NCI-H748 (cell line): ENCODE data around the gene MID1.

ENCODE experiments used
- DNase-seq: peaks from one replicate; lab custom pipeline; 2025; ENCODE audit not compliant: unreplicated experiment; lab: John Stamatoyannopoulos, UW

Gene MID1, protein sequence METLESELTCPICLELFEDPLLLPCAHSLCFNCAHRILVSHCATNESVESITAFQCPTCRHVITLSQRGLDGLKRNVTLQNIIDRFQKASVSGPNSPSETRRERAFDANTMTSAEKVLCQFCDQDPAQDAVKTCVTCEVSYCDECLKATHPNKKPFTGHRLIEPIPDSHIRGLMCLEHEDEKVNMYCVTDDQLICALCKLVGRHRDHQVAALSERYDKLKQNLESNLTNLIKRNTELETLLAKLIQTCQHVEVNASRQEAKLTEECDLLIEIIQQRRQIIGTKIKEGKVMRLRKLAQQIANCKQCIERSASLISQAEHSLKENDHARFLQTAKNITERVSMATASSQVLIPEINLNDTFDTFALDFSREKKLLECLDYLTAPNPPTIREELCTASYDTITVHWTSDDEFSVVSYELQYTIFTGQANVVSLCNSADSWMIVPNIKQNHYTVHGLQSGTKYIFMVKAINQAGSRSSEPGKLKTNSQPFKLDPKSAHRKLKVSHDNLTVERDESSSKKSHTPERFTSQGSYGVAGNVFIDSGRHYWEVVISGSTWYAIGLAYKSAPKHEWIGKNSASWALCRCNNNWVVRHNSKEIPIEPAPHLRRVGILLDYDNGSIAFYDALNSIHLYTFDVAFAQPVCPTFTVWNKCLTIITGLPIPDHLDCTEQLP

DNA sequence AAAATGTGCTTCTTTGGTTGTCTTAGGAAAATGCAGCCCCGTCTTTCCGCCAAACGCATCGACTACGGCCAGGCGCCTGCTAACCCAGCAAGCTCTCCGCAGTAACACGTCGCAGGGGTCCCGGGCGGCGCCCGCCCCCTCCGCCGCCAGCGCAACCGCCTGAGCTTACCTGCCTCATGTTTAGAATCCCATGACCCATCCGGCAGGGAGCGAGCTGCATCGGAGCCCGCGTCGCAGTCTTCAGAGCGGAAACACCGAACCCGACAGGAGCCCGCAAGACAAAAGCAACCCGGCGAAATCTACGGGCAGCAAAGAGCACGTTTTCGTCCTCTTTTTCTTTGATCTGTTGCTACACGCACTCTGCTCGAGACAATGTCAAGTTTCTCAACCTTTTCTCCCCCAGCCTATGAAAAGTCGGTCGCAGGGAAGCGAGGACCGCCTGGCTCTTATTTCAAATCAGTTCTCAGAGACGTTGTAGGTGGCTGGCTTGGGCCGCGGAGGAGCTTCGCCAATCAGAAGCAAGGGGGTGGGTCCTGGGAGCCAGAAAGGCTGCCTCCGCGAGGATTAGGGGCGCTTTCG lies at the start of gene MID1:
Gene MID1 (minus strand): TSS at position 465 of the 579 bp plus-strand sequence. CDS start 53,038 bp downstream, outside the sequence.
- DNase-seq: peak; percentile 88

DNA sequence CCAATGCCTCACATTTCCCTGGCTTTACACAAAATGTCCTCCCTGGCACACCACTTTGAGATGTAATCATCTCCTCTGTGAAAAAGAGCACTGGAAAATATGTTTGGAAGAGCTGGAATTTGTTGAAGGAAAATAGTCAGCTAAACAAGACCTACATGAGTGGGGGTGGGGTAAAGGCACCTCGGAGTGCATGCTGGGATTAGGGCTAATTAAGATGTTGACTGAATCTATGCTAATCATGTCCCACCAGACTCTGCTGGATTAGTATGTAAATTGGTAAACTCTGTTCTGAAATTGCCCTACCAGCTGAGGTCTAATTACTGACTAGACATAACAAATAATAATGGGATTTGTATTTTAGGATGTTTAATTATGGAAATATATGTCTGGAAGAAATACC lies 46.8 kb upstream of the MID1 start:
- no peak for DNase-seq

DNA sequence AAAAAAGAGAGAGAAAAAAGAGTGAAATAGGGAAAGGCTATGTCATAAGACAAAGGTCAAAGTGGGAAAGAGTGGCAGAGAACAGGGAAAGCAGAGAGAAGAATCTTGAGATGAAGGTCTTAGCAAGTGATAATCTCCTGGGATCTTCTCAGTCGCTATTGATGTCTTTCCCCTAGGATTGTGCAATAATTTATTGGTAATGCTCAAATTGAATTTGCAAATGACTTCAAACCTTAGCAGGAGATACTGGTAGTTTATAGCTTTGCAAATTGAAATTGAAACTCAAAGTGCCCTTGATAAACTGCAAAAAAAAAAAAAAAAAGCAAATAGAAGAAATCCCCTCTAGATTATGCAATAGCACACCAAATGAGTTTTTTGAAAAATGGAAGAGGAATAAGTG lies 45.7 kb upstream of the MID1 start:
- DNase-seq: no peak

DNA sequence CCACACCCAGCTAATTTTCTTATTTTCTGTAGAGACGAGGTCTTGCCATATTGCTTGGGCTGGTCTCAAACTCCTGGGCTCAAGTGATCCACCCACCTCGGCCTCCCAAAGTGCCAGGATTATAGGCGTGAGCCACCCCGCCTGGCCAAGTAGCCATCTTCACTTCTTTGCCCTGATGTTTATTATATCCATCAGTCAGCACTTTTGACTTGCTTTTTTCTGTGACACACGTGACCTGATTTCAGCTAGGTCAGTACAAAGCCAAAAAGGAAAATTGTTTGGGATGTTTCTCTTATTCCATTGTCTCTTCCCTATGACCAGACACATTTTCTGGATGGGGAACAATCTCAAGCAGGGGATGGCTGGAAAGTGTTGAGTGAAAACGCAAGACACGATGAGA lies 45.3 kb upstream of the MID1 start:
- DNase-seq: no peak

DNA sequence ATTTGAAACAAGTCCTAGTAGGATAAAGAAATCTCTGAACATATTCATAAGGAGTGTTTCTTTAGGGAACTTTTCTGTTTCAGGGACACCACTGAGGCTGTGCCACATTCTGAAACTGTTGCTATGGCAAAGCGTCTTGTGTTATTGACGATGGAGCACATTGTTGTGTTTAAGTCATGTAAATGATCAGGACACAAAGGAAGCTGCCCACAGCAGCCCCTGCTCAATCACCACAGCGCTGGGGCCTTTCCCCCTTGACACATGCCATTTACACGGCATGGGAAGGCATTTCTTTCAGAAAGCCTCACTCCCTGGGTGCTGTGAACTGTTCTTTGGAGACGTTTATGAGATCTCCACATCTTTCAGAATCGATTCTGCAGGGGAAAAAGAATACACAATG lies 39.8 kb upstream of the MID1 start:
- peak; percentile 31 for DNase-seq

DNA sequence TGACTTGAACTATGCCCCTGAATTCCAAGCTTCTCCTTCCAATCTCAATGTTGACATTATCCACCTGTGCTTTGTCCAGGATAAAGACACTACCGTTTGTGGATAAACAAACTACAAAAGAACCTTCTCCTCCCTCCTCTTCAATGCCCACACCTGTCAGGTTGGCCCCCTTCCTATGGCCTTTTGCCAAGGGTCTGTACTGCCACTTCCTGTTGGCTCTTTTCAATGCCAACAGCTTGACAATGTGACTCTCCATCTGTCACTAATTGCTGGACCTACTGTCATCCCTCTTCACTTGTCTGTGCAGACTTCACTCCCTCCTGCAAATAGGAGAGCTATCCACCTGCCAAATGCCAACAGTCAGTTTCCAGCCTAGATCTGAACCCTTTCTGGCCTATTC lies 35.8 kb upstream of the MID1 start:
- DNase-seq: peak; percentile 98

DNA sequence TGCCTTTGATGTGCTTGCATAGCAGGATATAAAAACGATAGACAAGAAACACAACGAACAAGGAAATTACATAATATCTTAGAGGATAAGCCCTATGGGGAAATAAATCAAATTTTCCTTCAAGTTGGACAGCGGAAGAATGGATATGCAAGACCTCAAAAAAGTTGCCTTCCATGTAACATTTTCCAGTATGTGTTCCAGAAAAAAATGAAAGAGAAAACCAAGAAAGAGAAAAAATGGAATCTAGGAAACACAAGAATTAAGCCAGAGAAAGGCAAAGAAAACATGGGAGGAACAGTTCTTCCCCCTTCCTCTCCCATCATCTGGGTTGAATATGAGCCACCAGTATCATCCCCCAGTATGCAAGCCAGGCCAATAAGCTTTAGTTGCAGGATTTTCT lies 34.6 kb upstream of the MID1 start:
- DNase-seq: no peak

DNA sequence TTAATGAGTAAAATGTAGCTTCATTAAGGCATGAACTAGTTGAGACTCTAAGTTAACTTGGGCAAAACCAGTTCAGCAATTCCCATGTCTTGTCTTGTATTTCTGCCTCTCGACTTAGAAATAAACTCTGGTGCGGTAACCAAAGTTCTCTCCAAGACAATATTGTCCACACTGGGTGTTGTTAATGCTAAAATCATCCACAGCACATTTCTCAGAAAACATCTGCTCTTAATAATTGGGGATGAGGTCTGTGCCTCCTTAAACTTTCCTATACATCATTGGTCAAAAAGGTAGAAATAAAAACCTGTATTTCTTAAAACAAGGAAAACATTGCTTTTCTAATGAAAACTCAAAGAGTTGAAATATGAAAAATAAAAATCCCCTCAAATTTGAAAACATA lies 32.9 kb upstream of the MID1 start:
- DNase-seq: no peak

DNA sequence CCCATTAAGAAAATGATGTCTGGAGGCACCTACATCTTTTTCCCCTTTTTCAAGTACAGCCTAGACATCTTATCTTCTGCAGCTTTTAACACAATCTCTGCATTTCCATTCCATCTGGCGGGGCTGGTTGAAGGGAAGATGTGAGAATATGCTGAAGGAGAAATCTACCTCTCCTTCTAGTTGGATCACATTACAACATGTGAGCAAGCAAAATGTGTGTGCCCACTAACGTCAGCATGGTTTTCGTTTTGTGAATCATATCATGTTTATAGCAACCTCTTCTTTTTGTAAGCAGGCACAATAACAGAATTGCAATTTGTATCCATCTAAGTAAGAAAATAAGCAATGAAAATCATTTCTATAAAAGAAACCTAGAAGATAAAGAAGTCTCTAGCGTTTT lies 28.9 kb upstream of the MID1 start:
- DNase-seq: no peak

DNA sequence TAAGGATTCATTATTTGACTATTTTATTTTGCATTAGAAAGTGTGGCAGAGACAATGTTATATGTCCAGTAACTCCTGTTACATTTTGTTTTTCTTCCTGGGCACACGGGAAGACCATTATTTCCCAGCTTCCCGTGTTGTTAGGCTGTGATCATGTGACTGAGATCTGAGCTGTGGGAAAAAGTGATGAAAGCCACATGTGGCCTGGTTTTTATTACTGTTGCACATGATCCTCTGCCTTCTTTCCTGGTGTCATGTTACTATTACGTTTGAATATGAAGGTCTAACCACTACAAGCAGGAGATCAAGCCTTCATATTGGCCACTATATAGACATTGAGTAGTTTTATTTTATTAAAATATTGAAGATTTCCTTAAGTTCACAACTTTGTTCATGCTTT lies 28.2 kb upstream of the MID1 start:
- peak; percentile 58 for DNase-seq

DNA sequence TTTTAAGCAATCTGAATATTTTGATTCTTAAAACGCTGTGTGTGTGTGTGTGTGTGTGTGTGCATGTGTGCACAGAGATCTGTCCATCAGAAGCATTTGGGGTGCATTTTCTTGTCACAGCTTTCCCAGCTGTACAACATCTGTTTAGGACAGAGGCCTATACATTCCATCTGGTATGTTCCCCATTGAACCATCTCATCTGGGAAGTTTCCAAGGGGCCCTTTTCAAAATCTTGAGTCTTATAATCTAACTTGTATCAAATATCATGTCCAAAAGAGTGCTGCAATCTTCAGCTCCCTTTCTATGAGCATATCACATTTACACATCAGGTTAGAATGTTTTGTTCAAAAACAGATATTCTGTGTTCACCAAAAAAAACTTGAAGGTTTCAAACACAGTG lies 16.5 kb upstream of the MID1 start:
- DNase-seq: no peak

DNA sequence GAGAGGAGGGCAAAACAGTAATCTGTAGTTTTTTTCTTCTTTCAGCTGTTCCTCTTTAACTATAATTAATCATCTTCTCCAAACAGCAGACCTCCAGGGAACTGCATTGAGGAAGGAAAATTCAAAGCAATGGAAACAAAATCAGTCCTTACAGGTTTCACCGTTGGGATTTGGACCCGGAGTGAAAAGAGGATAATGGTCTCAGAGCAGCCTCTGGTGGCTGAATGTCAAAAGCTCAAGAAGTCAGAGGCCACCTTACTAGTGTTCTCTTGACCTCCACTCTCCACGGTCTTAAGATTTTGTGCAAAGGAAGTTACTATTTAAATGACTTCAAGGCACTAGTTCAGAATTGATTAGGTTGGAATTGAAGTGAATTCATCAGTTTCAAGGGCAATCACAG lies 16.0 kb upstream of the MID1 start:
- DNase-seq: peak; percentile 37

DNA sequence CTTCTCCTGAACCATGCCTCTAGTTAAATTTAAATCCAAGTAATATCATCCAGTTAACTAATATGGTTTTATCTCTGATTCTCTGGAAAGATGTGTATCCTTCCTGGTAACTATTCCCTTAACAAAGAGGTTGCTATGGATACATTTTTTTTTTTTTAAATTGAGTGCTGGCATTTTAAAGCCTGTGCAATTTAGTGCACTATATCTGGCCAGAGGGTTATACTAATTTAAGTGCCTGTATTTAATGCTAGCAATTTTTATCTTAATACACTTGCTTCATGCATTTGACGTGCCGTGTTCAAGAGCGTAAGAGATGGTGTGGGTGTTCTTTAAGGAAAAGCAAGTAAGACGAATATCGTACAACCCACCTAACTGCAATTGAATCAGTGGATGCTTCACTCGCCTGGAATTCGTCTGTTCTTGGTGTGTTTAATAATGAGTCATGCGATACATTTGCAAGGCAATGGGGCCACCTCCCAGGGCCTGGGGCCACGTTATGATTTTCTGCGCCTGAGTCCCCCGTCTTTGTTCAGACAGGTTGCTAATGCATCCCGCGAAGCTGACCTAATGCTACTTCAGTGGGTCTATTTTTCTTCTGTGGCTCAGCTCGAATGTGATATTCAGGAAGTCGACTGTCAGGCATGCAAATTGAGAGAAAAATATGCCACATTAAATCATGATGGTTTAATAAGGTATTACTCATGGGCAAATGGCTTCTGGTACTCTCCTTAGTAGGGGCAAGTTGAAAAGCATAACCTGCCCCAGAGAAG lies 14.2 kb upstream of the MID1 start:
- peak; percentile 33 for DNase-seq

DNA sequence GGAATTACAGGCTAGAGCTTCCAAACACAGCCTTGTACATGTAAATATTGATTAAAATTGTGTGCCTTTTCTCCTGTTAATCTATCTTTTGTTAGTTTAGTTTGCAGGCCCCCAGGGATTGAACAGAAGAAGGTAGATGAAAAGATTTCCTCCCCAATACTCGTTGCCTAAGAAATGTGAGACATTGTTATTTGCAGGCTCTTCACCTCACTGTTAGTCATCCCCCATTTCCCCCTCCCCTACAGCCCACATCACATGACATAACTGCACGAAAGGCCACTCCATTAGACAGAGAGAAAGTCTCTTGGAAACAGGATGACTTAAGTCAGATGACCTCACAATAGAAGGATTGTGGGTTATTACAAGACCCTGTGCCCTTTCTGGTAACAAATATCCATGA lies 13.3 kb upstream of the MID1 start:
- DNase-seq: peak; percentile 57

DNA sequence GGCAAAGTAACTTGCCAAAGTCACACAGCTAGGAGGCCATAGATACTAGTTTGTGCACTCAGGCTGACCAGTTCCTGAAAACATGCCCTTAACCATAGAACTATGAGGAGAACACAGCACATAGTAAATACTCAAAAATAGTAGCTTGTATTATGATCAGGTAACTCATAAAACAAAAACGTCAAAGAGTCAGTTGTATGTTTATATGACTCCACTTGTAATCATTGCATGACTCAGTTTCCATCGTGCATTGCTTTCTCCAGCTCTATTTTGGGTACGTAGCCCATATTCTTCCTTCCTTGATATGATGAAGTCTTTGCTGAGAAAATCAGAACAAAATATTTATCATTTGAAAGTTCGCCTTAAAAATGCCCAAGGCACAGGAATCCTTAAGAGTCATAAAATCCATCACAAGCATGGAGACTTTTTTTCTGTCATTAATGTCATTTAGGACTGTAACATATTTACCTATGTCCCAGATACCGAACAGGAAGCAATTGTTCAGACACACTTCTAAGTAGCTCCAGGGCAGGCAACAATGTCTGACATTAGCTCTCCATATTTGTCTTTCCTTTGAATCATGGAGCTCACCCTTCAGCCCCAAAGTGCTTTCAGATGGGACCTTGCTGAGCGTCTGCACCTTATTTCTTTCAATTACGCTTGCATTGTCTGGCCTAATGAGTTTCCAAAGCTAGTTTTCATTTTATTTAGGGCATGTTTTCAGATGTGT lies 11.2 kb upstream of the MID1 start:
- peak; percentile 5 for DNase-seq

DNA sequence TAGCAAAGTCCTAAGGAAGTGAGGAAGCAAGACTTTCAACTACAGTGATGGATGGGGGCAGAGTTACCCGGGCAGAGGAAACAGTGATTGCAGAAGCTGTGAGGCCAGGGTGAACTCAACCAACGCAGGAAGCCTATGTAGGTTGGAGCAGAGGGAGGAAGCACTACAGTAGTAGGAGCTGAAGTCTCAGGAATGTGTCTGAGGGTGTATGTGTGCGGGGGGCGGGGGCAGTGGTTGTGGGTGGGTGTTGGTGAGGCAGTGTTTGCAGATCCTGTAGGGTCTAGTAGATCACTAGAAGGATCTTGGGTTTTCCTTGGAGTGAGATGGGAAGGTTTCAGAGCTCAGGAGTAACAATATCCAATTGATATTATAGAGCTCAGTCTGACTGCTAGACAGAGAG lies 9.9 kb upstream of the MID1 start:
- DNase-seq: no peak

DNA sequence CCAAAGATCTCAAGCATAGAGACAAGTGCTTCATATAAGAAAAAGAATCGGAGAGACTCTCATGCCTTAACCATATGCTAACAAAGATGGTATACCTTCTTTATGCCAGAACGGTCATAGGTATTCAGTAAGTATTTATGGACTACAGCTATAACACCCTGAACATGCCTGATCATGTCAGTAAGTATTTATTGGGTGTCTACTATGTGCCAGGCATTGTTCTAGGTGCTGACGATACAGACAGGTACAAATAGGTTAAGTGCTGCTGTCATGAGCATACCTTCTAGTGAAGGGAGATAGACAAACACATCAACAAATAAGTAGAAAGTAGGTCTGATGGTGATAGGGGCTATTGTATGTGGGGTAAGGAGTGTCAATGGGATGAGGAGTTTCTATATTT lies 9.5 kb upstream of the MID1 start:
- no peak for DNase-seq

DNA sequence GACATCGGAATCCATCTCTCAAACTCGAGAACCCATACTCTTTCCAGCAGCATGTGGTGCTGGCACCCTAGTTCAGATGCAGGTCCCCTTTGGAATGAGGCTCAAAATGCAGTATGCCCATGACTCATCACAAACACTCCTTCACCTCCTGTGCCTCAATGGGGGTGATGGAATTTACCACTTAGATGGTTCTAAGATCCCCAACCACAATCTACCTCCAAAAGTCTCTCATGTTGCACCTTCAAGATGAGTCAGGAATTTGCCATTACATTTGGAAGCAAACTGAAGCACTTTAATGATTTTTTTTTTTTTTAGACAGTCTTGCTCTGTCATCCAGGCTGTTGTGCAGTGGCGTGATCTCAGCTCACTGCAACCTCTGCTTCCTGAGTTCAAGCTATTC lies 8.5 kb upstream of the MID1 start:
- DNase-seq: no peak

DNA sequence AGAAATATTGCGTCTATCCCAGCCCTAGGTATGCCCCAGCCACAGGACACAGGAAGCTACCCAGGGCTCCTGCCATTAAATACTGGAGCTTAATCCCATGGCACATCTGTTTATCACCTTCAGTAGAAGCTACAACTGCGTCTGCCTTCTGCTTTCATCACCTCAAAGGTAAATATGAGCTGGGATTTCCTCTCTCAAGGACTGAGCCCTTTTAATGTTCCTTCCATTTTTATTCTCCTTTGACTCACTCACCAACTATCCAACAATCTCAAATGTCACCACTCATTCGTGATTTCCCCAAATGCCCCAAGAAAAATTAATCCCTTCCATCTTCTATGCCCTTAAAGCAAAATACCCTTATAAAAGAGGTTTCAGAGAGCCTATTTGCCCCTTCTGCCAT lies 1.8 kb upstream of the MID1 start:
- no peak for DNase-seq

DNA sequence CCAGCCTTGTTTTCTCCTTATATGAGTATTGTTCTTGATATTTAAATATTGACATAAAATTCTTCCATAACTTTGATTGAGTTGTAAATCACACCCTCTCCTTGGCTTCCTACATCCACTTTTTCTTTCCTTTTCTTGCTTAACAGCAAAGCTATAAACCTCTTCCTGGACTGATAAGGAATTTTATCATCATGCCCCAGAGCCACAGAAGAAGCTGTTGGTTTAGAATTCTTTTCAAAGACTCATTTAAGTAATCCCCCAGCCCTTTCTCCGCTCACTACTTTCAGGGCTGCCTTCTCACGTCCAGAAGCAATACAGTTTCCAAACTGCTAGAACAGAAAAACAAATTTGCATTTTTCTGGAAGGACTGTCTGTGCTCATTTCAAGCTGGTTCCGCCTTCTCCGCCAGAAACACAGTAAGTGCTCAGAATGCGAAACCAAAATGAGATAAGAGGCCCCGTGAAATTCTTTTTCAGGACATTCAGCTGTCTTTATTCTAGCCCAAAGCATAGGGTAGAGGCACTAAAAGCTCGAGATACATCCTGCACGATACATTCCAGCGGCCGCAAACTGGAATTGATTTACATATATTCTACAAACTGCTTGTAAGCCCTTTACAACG lies 849 bp downstream of the MID1 start:
- peak; percentile 32 for DNase-seq
